ENCODE data around the gene SS18. TPM values are rescaled to one million over a fixed set of nuclear protein-coding genes. Genes with fewer than 3 reads are reported as not detected.

Gene SS18
- total RNA-seq, 1 experiment from 2014 or later = 60.0 TPM

- CTCF ChIA-PET = no interaction called here
- H2AFZ ChIP-seq (ENCODE audit: low read depth, low read length, poor library complexity, severe bottlenecking) = no peak overlapping the region
- intact Hi-C loops (cut with micrococcal nuclease) = no loop called here
These were observed 43.7 kb upstream of the SS18 start for GRCh38 chr18:26134107-26134506.

More at GRCh38 chr18:26134107-26134506, 43.7 kb upstream of the SS18 start:
- no peaks in the 10 kb centered on the region for H4K20me1 ChIP-seq (ENCODE audit: insufficient read depth)
- H3K9me3 ChIP-seq (ENCODE audit: control insufficient read depth in 1 of 2, insufficient read depth in 1 of 2, low read depth in 1 of 2, low read length in 2 of 2) = no peaks in the 10 kb centered on the region
- no peaks in the 10 kb centered on the region for H3K9me2 ChIP-seq (ENCODE audit: insufficient read depth)
- TF ChIP-seq, protein P1, sequence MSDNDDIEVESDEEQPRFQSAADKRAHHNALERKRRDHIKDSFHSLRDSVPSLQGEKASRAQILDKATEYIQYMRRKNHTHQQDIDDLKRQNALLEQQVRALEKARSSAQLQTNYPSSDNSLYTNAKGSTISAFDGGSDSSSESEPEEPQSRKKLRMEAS (IDR thresholded peaks at IDR 0.05) = no peak
- TF ChIP-seq EZH2phosphoT487 (IDR thresholded peaks at IDR 0.05; ENCODE audit: borderline replicate concordance) (no peak), POLR2AphosphoS5 (IDR thresholded peaks at IDR 0.05; ENCODE audit: low read depth, low read length) (no peak), REST (IDR thresholded peaks at IDR 0.05; ENCODE audit: low read depth) (no peak), YY1 (IDR thresholded peaks at IDR 0.05; ENCODE audit: extremely low read depth, insufficient replicate concordance, low read depth, low read length) (no peak), EGR1 (IDR thresholded peaks at IDR 0.05; ENCODE audit: low read depth) (no peak), ZFX (IDR thresholded peaks at IDR 0.05) (no peak), SRF (IDR thresholded peaks at IDR 0.05; ENCODE audit: low read depth) (no peak), POLR2A (IDR thresholded peaks at IDR 0.05; ENCODE audit: borderline replicate concordance, extremely low read depth, insufficient read depth, insufficient read length) (no peak), EZH2 (IDR thresholded peaks at IDR 0.05) (no peak), TCF7L2 (IDR thresholded peaks at IDR 0.05; ENCODE audit: borderline replicate concordance, extremely low read depth, insufficient read depth, insufficient read length) (no peak)
- TF ChIP-seq, protein P2, sequence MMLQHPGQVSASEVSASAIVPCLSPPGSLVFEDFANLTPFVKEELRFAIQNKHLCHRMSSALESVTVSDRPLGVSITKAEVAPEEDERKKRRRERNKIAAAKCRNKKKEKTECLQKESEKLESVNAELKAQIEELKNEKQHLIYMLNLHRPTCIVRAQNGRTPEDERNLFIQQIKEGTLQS (IDR thresholded peaks at IDR 0.05) = no peak
- TF ChIP-seq, protein P3, sequence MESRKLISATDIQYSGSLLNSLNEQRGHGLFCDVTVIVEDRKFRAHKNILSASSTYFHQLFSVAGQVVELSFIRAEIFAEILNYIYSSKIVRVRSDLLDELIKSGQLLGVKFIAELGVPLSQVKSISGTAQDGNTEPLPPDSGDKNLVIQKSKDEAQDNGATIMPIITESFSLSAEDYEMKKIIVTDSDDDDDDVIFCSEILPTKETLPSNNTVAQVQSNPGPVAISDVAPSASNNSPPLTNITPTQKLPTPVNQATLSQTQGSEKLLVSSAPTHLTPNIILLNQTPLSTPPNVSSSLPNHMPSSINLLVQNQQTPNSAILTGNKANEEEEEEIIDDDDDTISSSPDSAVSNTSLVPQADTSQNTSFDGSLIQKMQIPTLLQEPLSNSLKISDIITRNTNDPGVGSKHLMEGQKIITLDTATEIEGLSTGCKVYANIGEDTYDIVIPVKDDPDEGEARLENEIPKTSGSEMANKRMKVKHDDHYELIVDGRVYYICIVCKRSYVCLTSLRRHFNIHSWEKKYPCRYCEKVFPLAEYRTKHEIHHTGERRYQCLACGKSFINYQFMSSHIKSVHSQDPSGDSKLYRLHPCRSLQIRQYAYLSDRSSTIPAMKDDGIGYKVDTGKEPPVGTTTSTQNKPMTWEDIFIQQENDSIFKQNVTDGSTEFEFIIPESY (IDR thresholded peaks at IDR 0.05; ENCODE audit: extremely low read depth, insufficient replicate concordance, low read length) = no peak
- TF ChIP-seq, protein P4, sequence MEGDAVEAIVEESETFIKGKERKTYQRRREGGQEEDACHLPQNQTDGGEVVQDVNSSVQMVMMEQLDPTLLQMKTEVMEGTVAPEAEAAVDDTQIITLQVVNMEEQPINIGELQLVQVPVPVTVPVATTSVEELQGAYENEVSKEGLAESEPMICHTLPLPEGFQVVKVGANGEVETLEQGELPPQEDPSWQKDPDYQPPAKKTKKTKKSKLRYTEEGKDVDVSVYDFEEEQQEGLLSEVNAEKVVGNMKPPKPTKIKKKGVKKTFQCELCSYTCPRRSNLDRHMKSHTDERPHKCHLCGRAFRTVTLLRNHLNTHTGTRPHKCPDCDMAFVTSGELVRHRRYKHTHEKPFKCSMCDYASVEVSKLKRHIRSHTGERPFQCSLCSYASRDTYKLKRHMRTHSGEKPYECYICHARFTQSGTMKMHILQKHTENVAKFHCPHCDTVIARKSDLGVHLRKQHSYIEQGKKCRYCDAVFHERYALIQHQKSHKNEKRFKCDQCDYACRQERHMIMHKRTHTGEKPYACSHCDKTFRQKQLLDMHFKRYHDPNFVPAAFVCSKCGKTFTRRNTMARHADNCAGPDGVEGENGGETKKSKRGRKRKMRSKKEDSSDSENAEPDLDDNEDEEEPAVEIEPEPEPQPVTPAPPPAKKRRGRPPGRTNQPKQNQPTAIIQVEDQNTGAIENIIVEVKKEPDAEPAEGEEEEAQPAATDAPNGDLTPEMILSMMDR (IDR thresholded peaks at IDR 0.05 in 2 of 3, conservative IDR thresholded peaks at IDR 0.05 in 1 of 3; ENCODE audit: borderline replicate concordance in 1 of 3, insufficient read depth in 1 of 3, low read depth in 2 of 3, low read length in 2 of 3) = no peak
- no peak for ATAC-seq
- ChIA-PET POLR2A (no interaction called here), RAD21 (ENCODE audit: low non-redundant PET in 1 of 2, low total read pairs in 2 of 2, uncharacterized antibody in 2 of 2, unreplicated experiment in 2 of 2) (no interaction called here)
- no TSS peak for BruUV-seq (replicated peaks)
- no peaks in the 10 kb centered on the region; the same call in 1 of the 2 replicates for H3K27me3 ChIP-seq (ENCODE audit: insufficient read depth, low read length)
- no peak overlapping the region for H3K9ac ChIP-seq (ENCODE audit: low read length)
- no peak overlapping the region for H3K4me2 ChIP-seq (ENCODE audit: low read length)
- H3K4me3 ChIP-seq (replicated peaks in 1 of 2; ENCODE audit: low read depth in 1 of 2, low read length in 2 of 2) = no peak overlapping the region
- H3K36me3 ChIP-seq (ENCODE audit: control insufficient read depth in 1 of 2, insufficient read depth in 2 of 2, low read length in 2 of 2) = no peaks in the 10 kb centered on the region
- no peaks in the 10 kb centered on the region for H3K4me1 ChIP-seq (ENCODE audit: control insufficient read depth in 1 of 2, insufficient read depth in 2 of 2, low read length in 2 of 2)
- H3K79me2 ChIP-seq (ENCODE audit: insufficient read depth, low read length) = no peaks in the 10 kb centered on the region
- no peak for DNase-seq (ENCODE audit: low read depth, low spot score)
- H3K27ac ChIP-seq (ENCODE audit: low read depth, low read length) = no peak overlapping the region

Data from HCT116 (cell line).